ENCODE measurements around the gene NLGN1. TPM values are rescaled to one million over a fixed set of nuclear protein-coding genes. Genes with fewer than 3 reads are reported as not detected.

Gene NLGN1
- total RNA-seq, 5 donors from 2014 or later (not counting 1 experiment from before 2014, with no cell fraction given), result 0.18 TPM; not detected in 4

DNA sequence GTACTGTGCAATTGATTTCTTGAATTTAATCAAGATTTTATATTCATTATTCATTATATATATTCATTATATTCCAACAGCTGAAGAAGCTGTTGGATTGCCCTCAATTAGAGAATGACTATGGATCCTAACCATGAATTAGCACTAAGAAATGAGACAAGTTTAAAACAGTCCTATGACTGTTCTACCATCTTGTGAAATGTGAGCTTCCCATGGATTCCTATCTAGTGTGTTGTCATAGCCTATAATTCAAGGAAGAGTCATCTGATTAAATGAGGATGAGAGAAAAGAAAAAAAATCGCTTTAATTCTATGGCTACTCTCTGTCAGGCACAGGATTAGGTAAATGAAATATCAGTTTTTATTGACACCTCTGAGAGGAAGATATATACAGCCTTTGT, 765.0 kb downstream of the NLGN1 start:
- ATAC-seq (replicated peaks in 1 of 4), result no peak
- H3K4me3 ChIP-seq (ENCODE audit: control insufficient read depth in 1 of 2, extremely low read depth in 1 of 2, low read length in 1 of 2), result no peak overlapping the region
- Mint-ChIP-seq H3K36me3 (no peaks in the 10 kb centered on the region), H3K4me3 (no peak overlapping the region), H3K4me1 (no peaks in the 10 kb centered on the region), H3K9me3 (peaks cover 9 to 28% (median 12%) of the 10 kb centered on the region in 3 donors), H3K27me3 (no peaks in the 10 kb centered on the region), H3K27ac (no peak overlapping the region)
- H3K4me1 ChIP-seq (ENCODE audit: control insufficient read depth in 1 of 2, extremely low read depth in 1 of 2, insufficient read depth in 2 of 2, low read length in 2 of 2), result no peaks in the 10 kb centered on the region
- no CpG with 5 or more reads among the region's 1 CpG for WGBS (ENCODE audit: insufficient coverage)
- H3K9me3 ChIP-seq, result no peaks in the 10 kb centered on the region
- H3K36me3 ChIP-seq (ENCODE audit: control insufficient read depth in 2 of 2, extremely low read depth in 1 of 2, insufficient read depth in 1 of 2, low read length in 1 of 2), result no peaks in the 10 kb centered on the region
- no peak for DNase-seq
- no peak overlapping the region for H3K27ac ChIP-seq (ENCODE audit: low read length)
- ChIA-PET POLR2A (no interaction called here), CTCF (no interaction called here)
- no peaks in the 10 kb centered on the region for H3K27me3 ChIP-seq (replicated peaks in 1 of 2; ENCODE audit: control insufficient read depth in 2 of 2, extremely low read depth in 1 of 2, insufficient read depth in 2 of 2, low read length in 1 of 2)

DNA sequence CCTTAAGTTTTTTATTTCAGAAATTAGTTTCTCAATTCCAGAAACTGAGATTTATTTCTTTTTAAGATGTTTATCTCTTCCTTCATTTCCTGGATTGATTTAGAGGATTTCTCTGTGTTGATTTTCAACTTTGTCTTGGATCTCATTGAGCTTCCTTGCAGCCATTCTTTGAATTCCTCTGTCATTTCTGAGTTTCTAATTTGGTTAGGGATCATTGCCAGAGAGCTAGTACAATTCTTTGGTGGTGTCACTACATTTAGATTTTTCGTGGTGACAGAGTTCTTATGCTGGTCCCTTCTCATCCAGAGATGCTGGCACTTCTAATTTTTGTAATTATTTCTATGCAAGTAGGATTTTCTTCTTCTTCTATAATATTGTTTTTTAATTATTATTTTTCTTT, 770.5 kb downstream of the NLGN1 start:
- ATAC-seq (replicated peaks in 1 of 4), result no peak
- H3K9me3 Mint-ChIP-seq, result peaks cover 12 to 34% (median 13%) of the 10 kb centered on the region in 3 donors

DNA sequence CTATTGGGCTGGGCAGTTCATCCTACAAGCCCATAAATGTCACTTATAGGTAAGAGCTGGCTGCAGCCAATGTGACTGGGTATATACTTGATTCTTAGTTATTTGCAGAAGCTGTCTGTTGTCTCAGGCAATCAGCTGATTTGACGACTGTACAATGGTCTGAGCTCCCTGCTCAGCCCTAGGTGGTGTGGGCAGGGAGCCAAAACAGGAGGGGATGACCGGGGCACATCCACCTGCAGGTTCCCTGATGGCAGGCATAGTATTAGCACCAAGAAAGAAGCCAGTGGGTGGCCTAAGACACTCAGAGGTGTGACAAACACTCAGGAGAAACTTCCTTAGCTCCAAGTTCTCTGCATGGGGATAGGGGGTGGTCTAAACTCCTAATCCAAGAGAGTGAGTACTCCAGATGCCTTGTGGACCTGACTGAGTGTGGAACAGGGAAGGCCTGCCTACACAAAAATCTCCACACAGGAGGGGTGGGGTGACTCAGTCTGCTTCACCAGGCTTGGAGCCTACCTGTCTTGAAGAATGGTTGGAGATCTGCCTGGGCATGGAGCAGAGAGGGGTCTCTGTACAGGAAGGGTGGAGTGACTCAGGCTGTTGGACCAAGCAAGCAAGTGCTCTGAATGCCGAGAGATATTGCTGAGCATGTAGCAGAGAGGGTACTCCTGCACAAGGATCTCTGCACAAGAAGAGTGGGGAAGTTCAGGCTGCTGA, 771.2 kb downstream of the NLGN1 start:
- Mint-ChIP-seq H3K36me3 (no peaks in the 10 kb centered on the region), H3K9me3 (peaks cover 12 to 36% (median 13%) of the 10 kb centered on the region in 3 donors), H3K27ac (no peak overlapping the region), H3K4me3 (no peak overlapping the region), H3K27me3 (no peaks in the 10 kb centered on the region), H3K4me1 (no peaks in the 10 kb centered on the region)
- no peaks in the 10 kb centered on the region for H3K4me1 ChIP-seq (ENCODE audit: control insufficient read depth in 1 of 2, extremely low read depth in 1 of 2, insufficient read depth in 2 of 2, low read length in 2 of 2)
- no peaks in the 10 kb centered on the region for H3K27me3 ChIP-seq (replicated peaks in 1 of 2; ENCODE audit: control insufficient read depth in 2 of 2, extremely low read depth in 1 of 2, insufficient read depth in 2 of 2, low read length in 1 of 2)
- no peak overlapping the region for H3K27ac ChIP-seq (ENCODE audit: low read length)
- WGBS (ENCODE audit: insufficient coverage), result 80% methylated on average over 2 of the region's 3 CpGs
- H3K9me3 ChIP-seq, result no peaks in the 10 kb centered on the region
- DNase-seq (no peak), ATAC-seq (replicated peaks in 1 of 4) (no peak)
- ChIA-PET POLR2A (no interaction called here), CTCF (no interaction called here)
- no peaks in the 10 kb centered on the region for H3K36me3 ChIP-seq (ENCODE audit: control insufficient read depth in 2 of 2, extremely low read depth in 1 of 2, insufficient read depth in 1 of 2, low read length in 1 of 2)
- H3K4me3 ChIP-seq (ENCODE audit: control insufficient read depth in 1 of 2, extremely low read depth in 1 of 2, low read length in 1 of 2), result no peak overlapping the region

More for the DNA sequence above, 770.5 kb downstream of the NLGN1 start:
- H3K9me3 ChIP-seq, result no peaks in the 10 kb centered on the region
- no peaks in the 10 kb centered on the region for H3K36me3 Mint-ChIP-seq
- H3K4me3 ChIP-seq (ENCODE audit: control insufficient read depth in 1 of 2, extremely low read depth in 1 of 2, low read length in 1 of 2), result no peak overlapping the region
- ChIA-PET POLR2A (no interaction called here), CTCF (no interaction called here)
- H3K27me3 Mint-ChIP-seq, result no peaks in the 10 kb centered on the region
- no peak for DNase-seq
- no peak overlapping the region for H3K4me3 Mint-ChIP-seq
- H3K4me1 Mint-ChIP-seq, result no peaks in the 10 kb centered on the region
- WGBS (ENCODE audit: insufficient coverage), result no CpG with 5 or more reads among the region's 1 CpG
- no peaks in the 10 kb centered on the region for H3K36me3 ChIP-seq (ENCODE audit: control insufficient read depth in 2 of 2, extremely low read depth in 1 of 2, insufficient read depth in 1 of 2, low read length in 1 of 2)
- H3K27ac ChIP-seq (ENCODE audit: low read length), result no peak overlapping the region
- no peaks in the 10 kb centered on the region for H3K27me3 ChIP-seq (replicated peaks in 1 of 2; ENCODE audit: control insufficient read depth in 2 of 2, extremely low read depth in 1 of 2, insufficient read depth in 2 of 2, low read length in 1 of 2)
- no peaks in the 10 kb centered on the region for H3K4me1 ChIP-seq (ENCODE audit: control insufficient read depth in 1 of 2, extremely low read depth in 1 of 2, insufficient read depth in 2 of 2, low read length in 2 of 2)
- no peak overlapping the region for H3K27ac Mint-ChIP-seq

GRCh38 chr3:174169736-174170135, 772.2 kb downstream of the NLGN1 start:
- H3K4me3 Mint-ChIP-seq, result no peak overlapping the region
- no peak overlapping the region for H3K4me3 ChIP-seq (ENCODE audit: control insufficient read depth in 1 of 2, extremely low read depth in 1 of 2, low read length in 1 of 2)
- no peaks in the 10 kb centered on the region for H3K36me3 ChIP-seq (ENCODE audit: control insufficient read depth in 2 of 2, extremely low read depth in 1 of 2, insufficient read depth in 1 of 2, low read length in 1 of 2)
- ATAC-seq (replicated peaks in 1 of 4) (no peak), DNase-seq (no peak)
- H3K27ac Mint-ChIP-seq, result no peak overlapping the region
- no peak overlapping the region for H3K27ac ChIP-seq (ENCODE audit: low read length)
- no peaks in the 10 kb centered on the region for H3K27me3 ChIP-seq (replicated peaks in 1 of 2; ENCODE audit: control insufficient read depth in 2 of 2, extremely low read depth in 1 of 2, insufficient read depth in 2 of 2, low read length in 1 of 2)
- 67% methylated on average over 1 of the region's 3 CpGs for WGBS (ENCODE audit: insufficient coverage)
- peaks cover 10 to 37% (median 10%) of the 10 kb centered on the region in 3 donors for H3K9me3 Mint-ChIP-seq
- H3K4me1 Mint-ChIP-seq, result no peaks in the 10 kb centered on the region
- no peaks in the 10 kb centered on the region for H3K36me3 Mint-ChIP-seq
- no peaks in the 10 kb centered on the region for H3K9me3 ChIP-seq
- H3K27me3 Mint-ChIP-seq, result no peaks in the 10 kb centered on the region
- ChIA-PET POLR2A (no interaction called here), CTCF (no interaction called here)
- H3K4me1 ChIP-seq (ENCODE audit: control insufficient read depth in 1 of 2, extremely low read depth in 1 of 2, insufficient read depth in 2 of 2, low read length in 2 of 2), result no peaks in the 10 kb centered on the region

GRCh38 chr3:174170248-174170647, 772.7 kb downstream of the NLGN1 start:
- Mint-ChIP-seq H3K36me3 (no peaks in the 10 kb centered on the region), H3K27me3 (no peaks in the 10 kb centered on the region), H3K4me1 (no peaks in the 10 kb centered on the region), H3K9me3 (peaks cover 5 to 32% (median 8%) of the 10 kb centered on the region in 3 donors), H3K4me3 (no peak overlapping the region), H3K27ac (no peak overlapping the region)
- no peak overlapping the region for H3K4me3 ChIP-seq (ENCODE audit: control insufficient read depth in 1 of 2, extremely low read depth in 1 of 2, low read length in 1 of 2)
- H3K36me3 ChIP-seq (ENCODE audit: control insufficient read depth in 2 of 2, extremely low read depth in 1 of 2, insufficient read depth in 1 of 2, low read length in 1 of 2), result no peaks in the 10 kb centered on the region
- H3K27me3 ChIP-seq (replicated peaks in 1 of 2; ENCODE audit: control insufficient read depth in 2 of 2, extremely low read depth in 1 of 2, insufficient read depth in 2 of 2, low read length in 1 of 2), result no peaks in the 10 kb centered on the region
- H3K9me3 ChIP-seq, result no peaks in the 10 kb centered on the region
- no peak overlapping the region for H3K27ac ChIP-seq (ENCODE audit: low read length)
- CTCF ChIA-PET, result no interaction called here
- no CpG with 5 or more reads among the region's 2 CpGs for WGBS (ENCODE audit: insufficient coverage)
- DNase-seq (no peak), ATAC-seq (replicated peaks in 1 of 4) (no peak)
- H3K4me1 ChIP-seq (ENCODE audit: control insufficient read depth in 1 of 2, extremely low read depth in 1 of 2, insufficient read depth in 2 of 2, low read length in 2 of 2), result no peaks in the 10 kb centered on the region
- POLR2A ChIA-PET, result no interaction called here

DNA sequence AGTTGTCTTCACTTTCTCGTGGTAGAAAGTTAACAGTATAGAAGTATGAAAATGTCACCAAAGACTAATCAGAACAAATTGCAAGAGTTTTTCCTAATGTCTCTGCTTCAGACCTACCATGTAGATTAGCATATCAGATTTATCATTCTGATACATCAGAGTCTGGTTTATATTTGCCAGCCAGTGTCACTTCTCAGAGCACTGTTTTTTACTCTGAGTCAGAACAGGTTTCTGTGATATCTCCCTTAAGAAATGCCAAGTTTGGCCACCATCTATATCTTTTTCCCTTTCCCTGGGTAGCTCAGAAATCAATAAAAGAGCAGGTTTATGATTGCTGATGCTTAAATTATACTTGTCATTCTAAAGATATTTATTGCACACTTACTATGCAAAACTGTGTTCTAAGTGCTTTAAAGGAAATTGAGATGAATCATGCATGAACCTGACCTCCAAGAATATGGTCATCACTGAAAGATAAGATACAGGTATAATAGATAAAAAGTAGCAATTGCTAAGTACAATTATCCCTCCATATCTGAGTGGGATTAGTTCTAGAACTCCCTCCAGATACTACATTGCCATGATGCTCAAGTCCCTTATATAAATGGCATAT, 788.9 kb downstream of the NLGN1 start:
- Histone ChIP-seq H3K36me3 (ENCODE audit: control insufficient read depth in 2 of 2, extremely low read depth in 1 of 2, insufficient read depth in 1 of 2, low read length in 1 of 2) (no peaks in the 10 kb centered on the region), H3K9me3 (no peaks in the 10 kb centered on the region), H3K27ac (ENCODE audit: low read length) (no peak overlapping the region), H3K4me1 (ENCODE audit: control insufficient read depth in 1 of 2, extremely low read depth in 1 of 2, insufficient read depth in 2 of 2, low read length in 2 of 2) (no peaks in the 10 kb centered on the region), H3K4me3 (ENCODE audit: control insufficient read depth in 1 of 2, extremely low read depth in 1 of 2, low read length in 1 of 2) (no peak overlapping the region), H3K27me3 (replicated peaks in 1 of 2; ENCODE audit: control insufficient read depth in 2 of 2, extremely low read depth in 1 of 2, insufficient read depth in 2 of 2, low read length in 1 of 2) (no peaks in the 10 kb centered on the region)
- no peak overlapping the region for H3K27ac Mint-ChIP-seq
- ATAC-seq (replicated peaks in 1 of 4), result no peak
- no CpG with 5 or more reads among the region's 1 CpG for WGBS (ENCODE audit: insufficient coverage)
- ChIA-PET CTCF (interaction anchor here in 1 of 2 donors (0.6 kb wide), 1 partner anchor 48 kb away, joined by 7 read pairs; no protein-coding TSS in a partner anchor), POLR2A (no interaction called here)
- peaks cover 0 to 7% (median 0%) of the 10 kb centered on the region in 3 donors for H3K4me1 Mint-ChIP-seq
- no peaks in the 10 kb centered on the region for H3K9me3 Mint-ChIP-seq
- no peak overlapping the region for H3K4me3 Mint-ChIP-seq
- no peaks in the 10 kb centered on the region for H3K27me3 Mint-ChIP-seq
- no peak for DNase-seq
- no peaks in the 10 kb centered on the region for H3K36me3 Mint-ChIP-seq

Measured in T-cell (primary cell).